ENCODE results near the gene MS4A12. TPM values are rescaled to one million over a fixed set of nuclear protein-coding genes. Genes with fewer than 3 reads are reported as not detected.

Gene MS4A12
- polyA plus RNA-seq, 1 donor = not detected

Other genes starting within 250 kb of the MS4A12 start
- gene MS4A4E, start 249.6 kb upstream of the MS4A12 start, polyA plus RNA-seq = 0.85 TPM
- gene MS4A4A, start 212.1 kb upstream of the MS4A12 start, polyA plus RNA-seq = 11.9 TPM
- not detected for gene MS4A6E, start 165.5 kb upstream of the MS4A12 start, polyA plus RNA-seq
- gene MS4A7, start 114.2 kb upstream of the MS4A12 start, polyA plus RNA-seq = 15.7 TPM
- 1.6 TPM for gene MS4A14, start 96.3 kb upstream of the MS4A12 start, polyA plus RNA-seq
- gene MS4A5, start 63.2 kb upstream of the MS4A12 start, polyA plus RNA-seq = not detected
- gene MS4A1, start 36.9 kb upstream of the MS4A12 start, polyA plus RNA-seq = 0.67 TPM
- not detected for gene MS4A13, start 22.6 kb downstream of the MS4A12 start, polyA plus RNA-seq
- gene MS4A8, start 206.8 kb downstream of the MS4A12 start, polyA plus RNA-seq = 112 TPM
- gene MS4A18, start 231.9 kb downstream of the MS4A12 start, polyA plus RNA-seq = 0.30 TPM

Measured in large intestine (tissue), 1 donor.